Peyer's patch (tissue), 4 donors: ENCODE measurements around the gene TMEM174. TPM values are rescaled to one million over a fixed set of nuclear protein-coding genes. Genes with fewer than 3 reads are reported as not detected.

Experiments
- DNase-seq, 3 donors: peaks; one replicate each; pipeline ENCODE4 v3.0.0-alpha.2; 2017 to 2019
- H3K27ac ChIP-seq, 4 donors: fragments of 200-600 bp; sonication (generic); one replicate each; pipeline ENCODE4 v1.5.1; 2016 to 2019
- H3K27me3 ChIP-seq, 2 donors: fragments of 200-600 bp; sonication (generic); one replicate each; pipeline ENCODE4 v1.5.1; 2019
- H3K36me3 ChIP-seq, 3 donors: fragments of 200-600 bp; sonication (generic); one replicate each; pipeline ENCODE4 v1.5.1; 2016 to 2019
- H3K4me1 ChIP-seq, 4 donors: fragments of 200-600 bp; sonication (generic); one replicate each; pipeline ENCODE4 v1.5.1; 2016 to 2019
- H3K4me3 ChIP-seq, 4 donors: fragments of 200-600 bp; sonication (generic); 1 replicate in 3 of 4; 2 replicates in 1 of 4; pipeline ENCODE4 v1.5.1; 2016 to 2019; ENCODE audit warnings: mild to moderate bottlenecking in 1 of 4
- H3K9me3 ChIP-seq, 4 donors: fragments of 200-600 bp; sonication (generic); one replicate each; pipeline ENCODE4 v1.5.1; 2016 to 2019; ENCODE audit warnings: mild to moderate bottlenecking in 1 of 4
- POLR2A ChIP-seq, 2 donors: fragments of 450-650 bp; IDR thresholded peaks; one replicate each; pipeline ENCODE4 v1.5.1; 2017; ENCODE audit warnings: antibody characterized with exemption in 2 of 2, mild to moderate bottlenecking in 2 of 2, moderate library complexity in 2 of 2
- total RNA-seq, 4 donors: library from RNA; depleted of rRNA; stranded (reverse); fragments of >200 nt; gene quantifications; one replicate each; pipeline ENCODE4 v1.1.0, GENCODE V29; 2016
- TF ChIP-seq, protein P1 (sequence below), 6 experiments: fragments of 450-650 bp in 4 of 6; fragments of 200-600 bp in 2 of 6; sonication (generic) in 1 of 6; IDR thresholded peaks; one replicate each; pipeline ENCODE4 v1.5.1; 2017 to 2019; ENCODE audit warnings: antibody characterized with exemption in 6 of 6, mild to moderate bottlenecking in 3 of 6, moderate library complexity in 1 of 6

The TMEM174 gene
- total RNA-seq, 4 donors from 2014 or later, result not detected

DNA sequence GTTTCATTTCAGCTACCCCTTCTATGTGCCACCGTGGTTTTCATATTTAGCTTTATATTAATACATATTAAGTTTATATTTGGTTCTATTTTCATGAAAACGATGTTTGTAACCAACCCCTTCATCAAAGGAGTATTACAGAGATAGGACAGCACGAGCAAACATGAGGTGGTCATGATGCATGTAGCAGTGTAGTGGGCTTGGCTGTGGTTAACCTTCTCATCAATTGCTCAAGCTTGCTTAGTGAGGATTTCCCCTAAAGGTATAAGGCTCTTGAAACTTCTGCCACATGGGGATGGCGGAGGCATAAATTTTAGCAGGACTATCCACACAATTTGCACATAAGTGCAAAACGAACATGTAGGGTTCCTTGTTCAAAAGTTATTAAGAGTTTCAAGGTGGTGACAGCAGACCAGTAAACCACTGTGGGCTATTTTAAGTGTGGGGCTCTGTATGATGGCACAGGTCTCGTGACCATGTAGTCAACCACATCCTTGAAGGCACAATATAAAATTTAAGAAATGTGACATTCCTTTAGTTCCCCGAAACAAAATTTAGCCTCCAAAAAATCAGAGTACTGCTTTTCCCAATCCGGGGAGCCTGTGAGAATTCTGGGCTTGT, 24.8 kb downstream of the TMEM174 start:
- Histone ChIP-seq H3K4me1 (peaks cover 0 to 8% (median 0%) of the 10 kb centered on the region in 4 donors), H3K36me3 (no peaks in the 10 kb centered on the region)

DNA sequence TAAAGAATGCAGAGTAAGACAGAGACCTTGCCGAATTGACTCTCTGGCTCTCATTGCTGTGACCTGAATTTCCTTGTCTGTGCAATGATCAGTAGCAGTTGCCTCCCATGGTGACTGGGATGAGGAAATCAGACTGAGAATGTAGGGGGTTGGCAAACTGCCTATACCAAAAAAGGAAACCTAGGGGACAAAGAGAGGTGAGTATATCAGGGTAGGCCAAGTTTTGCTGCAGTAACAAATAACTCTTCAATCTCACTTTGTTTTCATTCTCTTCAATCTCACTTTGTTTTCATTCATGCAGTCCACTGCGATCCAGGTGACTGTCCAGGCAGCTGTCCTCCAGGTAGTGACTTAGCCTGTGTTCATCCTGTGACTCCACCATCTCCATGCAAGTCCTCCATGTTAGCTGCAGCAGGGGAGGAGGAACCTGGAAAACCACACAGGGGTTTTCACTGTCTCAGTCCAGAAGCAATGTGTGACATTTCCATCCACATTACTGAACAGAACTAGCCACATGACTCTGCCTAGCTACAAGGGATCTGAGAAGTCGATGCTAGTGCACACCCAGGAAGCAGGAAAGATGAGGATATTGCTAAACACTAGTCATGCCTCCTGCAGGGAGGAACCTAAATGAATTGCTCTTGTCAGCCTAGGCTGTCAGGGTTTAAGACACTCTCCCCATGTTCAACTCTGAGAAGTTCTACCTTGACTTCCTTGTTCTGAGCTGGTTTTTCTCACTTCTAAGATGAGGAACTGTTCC, 26.0 kb downstream of the TMEM174 start:
- Histone ChIP-seq H3K27ac (no peak overlapping the region), H3K27me3 (no peaks in the 10 kb centered on the region), H3K36me3 (no peaks in the 10 kb centered on the region), H3K4me3 (no peak overlapping the region), H3K9me3 (no peaks in the 10 kb centered on the region), H3K4me1 (peaks cover 0 to 5% (median 0%) of the 10 kb centered on the region in 4 donors)
- DNase-seq, result no peak
- TF ChIP-seq, protein P1, sequence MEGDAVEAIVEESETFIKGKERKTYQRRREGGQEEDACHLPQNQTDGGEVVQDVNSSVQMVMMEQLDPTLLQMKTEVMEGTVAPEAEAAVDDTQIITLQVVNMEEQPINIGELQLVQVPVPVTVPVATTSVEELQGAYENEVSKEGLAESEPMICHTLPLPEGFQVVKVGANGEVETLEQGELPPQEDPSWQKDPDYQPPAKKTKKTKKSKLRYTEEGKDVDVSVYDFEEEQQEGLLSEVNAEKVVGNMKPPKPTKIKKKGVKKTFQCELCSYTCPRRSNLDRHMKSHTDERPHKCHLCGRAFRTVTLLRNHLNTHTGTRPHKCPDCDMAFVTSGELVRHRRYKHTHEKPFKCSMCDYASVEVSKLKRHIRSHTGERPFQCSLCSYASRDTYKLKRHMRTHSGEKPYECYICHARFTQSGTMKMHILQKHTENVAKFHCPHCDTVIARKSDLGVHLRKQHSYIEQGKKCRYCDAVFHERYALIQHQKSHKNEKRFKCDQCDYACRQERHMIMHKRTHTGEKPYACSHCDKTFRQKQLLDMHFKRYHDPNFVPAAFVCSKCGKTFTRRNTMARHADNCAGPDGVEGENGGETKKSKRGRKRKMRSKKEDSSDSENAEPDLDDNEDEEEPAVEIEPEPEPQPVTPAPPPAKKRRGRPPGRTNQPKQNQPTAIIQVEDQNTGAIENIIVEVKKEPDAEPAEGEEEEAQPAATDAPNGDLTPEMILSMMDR (IDR thresholded peaks at IDR 0.05), result no peak
- TF ChIP-seq POLR2A (IDR thresholded peaks at IDR 0.05), result no peak

More for the DNA sequence above, 24.8 kb downstream of the TMEM174 start:
- no peak for DNase-seq
- H3K27ac ChIP-seq, result no peak overlapping the region
- no peaks in the 10 kb centered on the region for H3K27me3 ChIP-seq
- no peaks in the 10 kb centered on the region for H3K9me3 ChIP-seq
- no peak overlapping the region for H3K4me3 ChIP-seq
- TF ChIP-seq, protein P1 (IDR thresholded peaks at IDR 0.05), result no peak
- no peak for TF ChIP-seq POLR2A (IDR thresholded peaks at IDR 0.05)

DNA sequence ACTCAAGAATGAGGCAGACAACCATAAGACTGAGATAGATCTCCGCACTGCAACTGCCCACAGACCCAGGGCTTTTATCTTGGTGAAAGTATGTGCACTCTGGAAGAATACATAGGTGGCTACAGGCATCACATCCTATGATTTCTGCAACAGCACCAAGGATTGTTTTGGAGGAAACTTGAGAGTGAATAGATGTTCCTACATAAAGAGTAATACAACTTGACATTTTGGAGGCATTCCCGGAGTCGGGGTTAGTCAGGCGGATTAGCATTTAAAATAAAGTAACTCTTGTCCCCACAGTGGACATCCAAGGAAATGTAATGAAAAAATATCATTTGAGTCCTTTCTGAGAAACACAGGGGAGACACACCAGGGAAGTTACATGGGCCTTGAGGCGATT, 26.7 kb downstream of the TMEM174 start:
- no peak for TF ChIP-seq POLR2A (IDR thresholded peaks at IDR 0.05)
- TF ChIP-seq, protein P1 (IDR thresholded peaks at IDR 0.05), result no peak
- DNase-seq, result no peak

DNA sequence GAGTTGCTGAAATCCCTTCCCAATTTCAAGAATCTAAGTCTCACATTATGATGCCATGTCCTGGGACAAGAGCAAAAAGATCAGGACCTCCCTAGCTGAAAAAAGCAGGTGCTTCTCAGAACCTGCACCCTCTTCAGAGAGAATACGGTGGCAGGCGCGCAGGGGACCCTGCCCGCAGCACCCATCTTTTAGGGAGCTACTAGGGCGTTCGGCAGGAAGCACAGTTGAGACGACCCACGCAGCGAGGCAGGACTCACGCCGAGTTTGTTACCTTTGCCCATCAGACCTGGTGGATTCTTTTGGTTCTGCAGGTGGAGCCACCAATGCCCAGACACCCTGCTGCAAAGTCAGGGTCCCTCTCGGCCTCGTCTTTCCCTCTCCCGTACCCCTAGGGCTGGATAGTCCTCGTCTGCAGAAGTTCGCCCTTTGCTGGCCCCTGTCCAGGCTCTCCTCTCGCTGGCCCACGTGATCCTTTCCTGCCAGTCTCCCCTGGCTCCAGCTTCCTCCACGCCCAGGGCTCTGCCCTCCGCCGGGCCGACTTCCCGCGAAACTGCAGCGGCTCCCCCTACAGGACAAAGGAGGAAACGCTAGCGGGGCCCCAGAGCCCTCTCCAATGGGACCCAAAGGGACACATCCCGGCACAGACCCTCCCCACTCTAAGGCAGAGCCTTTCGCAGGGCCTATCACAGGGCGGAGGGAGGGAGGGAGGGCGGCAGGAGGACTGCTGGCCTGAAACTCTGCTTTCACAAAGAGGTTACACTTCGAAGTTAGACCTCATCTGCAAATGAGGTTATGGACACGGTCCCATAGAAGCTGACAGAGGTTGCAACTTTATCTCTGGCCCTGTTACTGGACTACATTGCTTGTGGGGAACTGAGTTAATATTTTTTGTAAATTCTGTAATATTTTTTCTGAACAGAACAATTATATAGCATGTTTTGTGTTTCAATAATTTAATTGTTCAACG, 28.8 kb downstream of the TMEM174 start:
- Histone ChIP-seq H3K36me3 (no peaks in the 10 kb centered on the region), H3K27ac (no peak overlapping the region), H3K27me3 (no peaks in the 10 kb centered on the region), H3K9me3 (no peaks in the 10 kb centered on the region), H3K4me1 (peaks cover 0 to 5% (median 0%) of the 10 kb centered on the region in 4 donors), H3K4me3 (peak overlapping the region in 2 of 4 donors; percentile 38 to 49)
- peak; percentile 36 to 95 (median 92) for DNase-seq
- TF ChIP-seq, protein P1 (IDR thresholded peaks at IDR 0.05), result peak; percentile 20 to 94 (median 82)
- TF ChIP-seq POLR2A (IDR thresholded peaks at IDR 0.05), result no peak

More for the DNA sequence above, 26.7 kb downstream of the TMEM174 start:
- Histone ChIP-seq H3K27me3 (no peaks in the 10 kb centered on the region), H3K36me3 (no peaks in the 10 kb centered on the region), H3K4me3 (no peak overlapping the region), H3K27ac (no peak overlapping the region), H3K4me1 (peaks cover 0 to 5% (median 0%) of the 10 kb centered on the region in 4 donors), H3K9me3 (no peaks in the 10 kb centered on the region)

DNA sequence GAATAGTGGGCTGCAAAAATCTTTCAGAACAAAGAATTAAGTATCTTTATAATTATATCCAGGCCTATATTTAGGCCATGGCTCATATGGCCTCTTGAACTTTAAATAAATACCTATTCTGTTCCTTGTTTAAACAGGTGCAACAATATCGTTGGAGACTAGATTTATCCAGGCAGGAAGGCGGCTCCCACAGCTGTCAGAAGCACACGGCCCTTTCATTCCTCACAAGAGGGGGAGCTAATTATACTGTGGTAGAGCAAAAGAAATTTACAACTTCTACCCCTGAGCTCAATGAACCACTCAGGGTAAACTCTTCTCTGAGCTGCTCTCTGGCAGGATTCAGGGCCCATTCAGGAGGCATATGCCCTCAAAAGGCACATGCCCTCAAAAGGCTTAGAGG, 31.3 kb downstream of the TMEM174 start:
- no peak overlapping the region for H3K27ac ChIP-seq

More for the DNA sequence above, 31.3 kb downstream of the TMEM174 start:
- H3K36me3 ChIP-seq, result no peaks in the 10 kb centered on the region
- DNase-seq, result no peak
- H3K9me3 ChIP-seq, result peaks cover 0 to 5% (median 0%) of the 10 kb centered on the region in 4 donors
- no peaks in the 10 kb centered on the region for H3K27me3 ChIP-seq
- TF ChIP-seq, protein P1 (IDR thresholded peaks at IDR 0.05), result no peak
- TF ChIP-seq POLR2A (IDR thresholded peaks at IDR 0.05), result no peak
- no peak overlapping the region for H3K4me3 ChIP-seq
- peaks cover 0 to 5% (median 0%) of the 10 kb centered on the region in 4 donors for H3K4me1 ChIP-seq
